HL-60 (cell line): ENCODE data around the gene ZNF629.

Source experiments
- DNase-seq, 2 experiments: peaks; one replicate each; pipeline ENCODE4 v3.0.0-alpha.2; 2010 to 2020; ENCODE audit warnings: low read depth in 1 of 2, low spot score in 1 of 2
- H3K27ac ChIP-seq: fragments of 250-450 bp; sonication (Bioruptor Pico); replicated peaks from 2 replicates; pipeline ENCODE4 v1.5.1; 2020; ENCODE audit warnings: mild to moderate bottlenecking, moderate library complexity
- H3K27me3 ChIP-seq: fragments of 250-450 bp; sonication (Bioruptor Pico); 2 replicates; pipeline ENCODE4 v1.5.1; 2021; ENCODE audit warnings: mild to moderate bottlenecking, moderate library complexity; ENCODE audit not compliant: insufficient read depth, poor library complexity, severe bottlenecking
- H3K4me3 ChIP-seq: replicated peaks from 2 replicates; pipeline ENCODE4 v1.5.1; 2011; ENCODE audit warnings: mild to moderate bottlenecking, control low read depth, low read length; ENCODE audit not compliant: insufficient read depth
- CTCF ChIP-seq: IDR thresholded peaks from one replicate; pipeline ENCODE4 v1.5.1; 2011; ENCODE audit warnings: low read length, control low read depth, inconsistent platforms; ENCODE audit not compliant: insufficient read depth
- GABPA ChIP-seq: IDR thresholded peaks from 2 replicates; pipeline ENCODE4 v1.6.1; 2012; ENCODE audit warnings: low read depth
- POLR2AphosphoS5 ChIP-seq: IDR thresholded peaks from 2 replicates; pipeline ENCODE4 v1.6.1; 2012; ENCODE audit warnings: low read depth
- SPI1 ChIP-seq: IDR thresholded peaks from 2 replicates; pipeline ENCODE4 v1.6.1; 2012; ENCODE audit warnings: low read depth, mild to moderate bottlenecking, borderline replicate concordance
- TF ChIP-seq, protein P1 (sequence below): IDR thresholded peaks from 2 replicates; pipeline ENCODE4 v1.6.1; 2012; ENCODE audit warnings: low read depth; ENCODE audit not compliant: insufficient replicate concordance

ZNF629 gene

DNA sequence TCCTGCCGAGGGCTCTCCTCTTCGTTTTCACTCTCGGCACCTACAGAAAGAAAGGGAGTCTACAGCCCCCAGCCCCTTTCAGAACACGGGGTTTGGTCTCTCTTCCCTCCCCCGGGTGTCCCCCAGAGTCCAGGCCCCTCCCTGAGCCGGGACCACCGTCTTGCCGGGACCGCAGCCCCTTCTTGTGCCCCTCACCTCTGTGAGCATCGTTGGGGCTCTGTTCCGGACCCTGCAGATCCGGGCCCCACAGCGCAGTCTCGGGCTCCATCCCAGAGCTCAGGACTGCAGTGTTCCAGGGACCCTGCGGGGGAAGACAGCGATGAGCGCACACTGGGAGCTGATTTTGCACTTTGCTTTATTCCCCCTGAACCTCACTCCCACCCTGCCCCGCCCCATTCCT, 2.8 kb downstream of the ZNF629 start:
- Histone ChIP-seq H3K4me3 (no peak overlapping the region), H3K27me3 (no peaks in the 10 kb centered on the region), H3K27ac (no peak overlapping the region)
- TF ChIP-seq POLR2AphosphoS5 (no peak), GABPA (no peak), SPI1 (no peak), CTCF (no peak)
- TF ChIP-seq, protein P1, sequence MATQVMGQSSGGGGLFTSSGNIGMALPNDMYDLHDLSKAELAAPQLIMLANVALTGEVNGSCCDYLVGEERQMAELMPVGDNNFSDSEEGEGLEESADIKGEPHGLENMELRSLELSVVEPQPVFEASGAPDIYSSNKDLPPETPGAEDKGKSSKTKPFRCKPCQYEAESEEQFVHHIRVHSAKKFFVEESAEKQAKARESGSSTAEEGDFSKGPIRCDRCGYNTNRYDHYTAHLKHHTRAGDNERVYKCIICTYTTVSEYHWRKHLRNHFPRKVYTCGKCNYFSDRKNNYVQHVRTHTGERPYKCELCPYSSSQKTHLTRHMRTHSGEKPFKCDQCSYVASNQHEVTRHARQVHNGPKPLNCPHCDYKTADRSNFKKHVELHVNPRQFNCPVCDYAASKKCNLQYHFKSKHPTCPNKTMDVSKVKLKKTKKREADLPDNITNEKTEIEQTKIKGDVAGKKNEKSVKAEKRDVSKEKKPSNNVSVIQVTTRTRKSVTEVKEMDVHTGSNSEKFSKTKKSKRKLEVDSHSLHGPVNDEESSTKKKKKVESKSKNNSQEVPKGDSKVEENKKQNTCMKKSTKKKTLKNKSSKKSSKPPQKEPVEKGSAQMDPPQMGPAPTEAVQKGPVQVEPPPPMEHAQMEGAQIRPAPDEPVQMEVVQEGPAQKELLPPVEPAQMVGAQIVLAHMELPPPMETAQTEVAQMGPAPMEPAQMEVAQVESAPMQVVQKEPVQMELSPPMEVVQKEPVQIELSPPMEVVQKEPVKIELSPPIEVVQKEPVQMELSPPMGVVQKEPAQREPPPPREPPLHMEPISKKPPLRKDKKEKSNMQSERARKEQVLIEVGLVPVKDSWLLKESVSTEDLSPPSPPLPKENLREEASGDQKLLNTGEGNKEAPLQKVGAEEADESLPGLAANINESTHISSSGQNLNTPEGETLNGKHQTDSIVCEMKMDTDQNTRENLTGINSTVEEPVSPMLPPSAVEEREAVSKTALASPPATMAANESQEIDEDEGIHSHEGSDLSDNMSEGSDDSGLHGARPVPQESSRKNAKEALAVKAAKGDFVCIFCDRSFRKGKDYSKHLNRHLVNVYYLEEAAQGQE, result no peak
- no peak for DNase-seq

GRCh38 chr16:30783280-30784109, 3.5 kb downstream of the ZNF629 start:
- Histone ChIP-seq H3K27ac (no peak overlapping the region), H3K4me3 (no peak overlapping the region), H3K27me3 (no peaks in the 10 kb centered on the region)
- no peak for DNase-seq
- TF ChIP-seq, protein P1, result no peak
- TF ChIP-seq GABPA, result no peak
- TF ChIP-seq SPI1, result no peak
- TF ChIP-seq CTCF, result no peak
- no peak for TF ChIP-seq POLR2AphosphoS5

DNA sequence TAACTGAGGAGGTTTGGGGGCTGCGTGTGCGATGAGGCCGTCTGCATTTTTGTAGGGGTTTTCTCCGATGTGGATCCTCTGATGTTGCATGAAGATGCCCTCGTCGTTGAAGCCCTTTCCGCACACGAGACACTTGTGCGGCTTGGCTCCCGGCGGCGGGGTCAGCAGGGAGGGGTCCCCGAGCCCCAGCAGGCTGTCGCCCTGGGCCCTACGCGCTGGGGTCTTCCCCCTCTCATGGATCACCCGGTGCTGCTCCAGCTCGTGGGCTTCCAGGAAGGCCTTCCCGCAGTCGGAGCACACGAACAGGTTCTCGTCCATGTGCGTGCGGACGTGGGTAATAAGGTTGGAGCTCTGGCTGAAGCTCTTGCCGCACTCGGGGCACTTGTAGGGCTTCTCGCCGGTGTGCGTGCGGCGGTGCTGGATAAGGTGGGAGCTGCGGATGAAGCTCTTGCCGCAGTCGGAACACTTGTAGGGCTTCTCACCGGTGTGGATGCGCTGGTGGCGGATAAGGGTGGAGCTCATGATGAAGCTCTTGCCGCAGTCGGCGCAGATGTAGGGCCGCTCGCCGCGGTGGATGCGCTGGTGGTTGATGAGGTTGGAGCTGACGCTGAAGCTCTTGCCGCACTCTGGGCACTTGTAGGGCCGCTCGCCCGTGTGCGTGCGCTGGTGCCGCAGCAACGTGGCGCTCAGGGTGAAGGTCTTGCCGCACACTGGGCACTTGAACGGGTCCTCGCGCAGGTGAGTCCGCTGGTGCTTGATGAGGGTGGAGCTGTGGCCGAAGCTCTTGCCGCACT, 4.3 kb downstream of the ZNF629 start:
- Histone ChIP-seq H3K27ac (no peak overlapping the region), H3K27me3 (no peaks in the 10 kb centered on the region), H3K4me3 (no peak overlapping the region)
- TF ChIP-seq, protein P1, result no peak
- no peak for TF ChIP-seq POLR2AphosphoS5
- no peak for TF ChIP-seq CTCF
- TF ChIP-seq SPI1, result no peak
- DNase-seq, result no peak
